A549 treated with RU486 at 1 μM for 4 hours (cell line): Measurements from ENCODE around the gene CLEC4C. TPM values are rescaled to one million over a fixed set of nuclear protein-coding genes. Genes with fewer than 3 reads are reported as not detected.

Experiments
- total RNA-seq: library from RNA; stranded (reverse); fragments of 200-300 nt; extraction: Qiagen RNA extraction; gene quantifications from 5 replicates; pipeline ENCODE4 v1.2.3, GENCODE V29; 2022; ENCODE audit warnings: low read depth

The CLEC4C gene
- total RNA-seq: not detected in 5 replicates

DNA sequence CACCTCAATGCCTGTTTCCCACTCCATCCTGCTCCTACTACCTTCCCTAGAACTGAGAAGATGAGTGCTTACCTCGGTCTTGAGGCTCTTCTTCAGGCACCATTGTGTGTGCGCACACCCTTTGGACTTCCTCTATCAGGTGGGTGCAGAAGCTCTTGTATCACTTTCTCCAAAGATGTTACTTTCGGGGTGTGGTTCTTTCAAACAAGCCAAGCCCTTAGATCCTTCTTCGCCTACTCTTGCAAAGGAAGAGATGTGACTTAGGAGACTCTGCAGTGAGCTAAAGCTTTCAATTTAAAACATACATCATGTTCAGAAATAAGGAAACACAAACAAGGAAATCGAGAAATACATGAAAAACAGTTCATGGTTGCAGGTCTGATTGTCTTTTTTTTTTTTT is at the start of gene CLEC4C:
CLEC4C (minus strand) TSS at position 130 of the 400 bp plus-strand sequence; CDS start at position 103, 27 bp downstream.

GRCh38 chr12:7788884-7789528 is 41.8 kb upstream of the CLEC4C start, which contains the start of gene NANOG:
TSS of gene NANOG (plus strand) at chr12:7789402. CDS start at chr12:7789615, 213 bp downstream.

GRCh38 chr12:7711133-7711532 is 36.0 kb downstream of the CLEC4C start, which contains the start of gene DPPA3:
TSS of gene DPPA3 (plus strand) at chr12:7711433. CDS start at chr12:7711571, 138 bp downstream.

DNA sequence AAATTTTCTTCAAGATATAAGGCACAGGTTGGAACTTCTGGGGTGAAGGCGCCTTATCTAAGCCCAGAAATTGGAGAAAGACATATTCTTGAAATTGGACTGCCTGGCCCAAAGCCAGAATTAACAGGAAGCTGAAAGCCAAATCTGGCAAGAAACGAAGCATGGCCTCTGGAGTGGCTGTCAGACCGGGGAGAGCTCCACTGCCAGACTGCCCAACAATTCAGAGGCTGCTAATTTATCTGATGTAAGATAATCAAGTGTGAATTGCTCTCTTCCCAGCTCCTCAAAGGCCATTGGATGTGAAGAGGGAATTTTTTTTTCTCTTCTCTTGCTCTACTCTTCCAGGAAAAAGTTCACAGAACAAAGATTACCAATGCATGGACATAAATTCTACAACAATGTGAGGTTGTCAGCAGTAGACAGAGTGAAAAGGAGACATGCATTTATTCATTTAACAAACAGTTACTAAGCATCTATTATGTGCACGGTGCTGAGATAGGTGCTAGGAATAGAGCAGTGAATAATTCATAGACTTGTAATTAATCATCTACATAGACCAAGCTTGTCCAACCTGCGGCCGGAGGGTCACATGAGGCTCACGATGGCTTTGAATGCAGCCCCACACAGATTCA is 51.5 kb downstream of the CLEC4C start, which contains the start of gene GDF3:
GDF3 (minus strand) TSS at position 210 of the 632 bp plus-strand sequence; CDS start at position 163, 47 bp downstream.

Other genes with a start within 250 kb of the CLEC4C start
- not detected in 5 replicates for gene CD163, start 243.6 kb downstream of the CLEC4C start, total RNA-seq
- not detected in 5 replicates for gene APOBEC1, start 81.5 kb downstream of the CLEC4C start, total RNA-seq
- not detected in 5 replicates for gene GDF3, start 51.6 kb downstream of the CLEC4C start, total RNA-seq
- gene DPPA3, start 35.9 kb downstream of the CLEC4C start, total RNA-seq: not detected in 5 replicates
- gene NANOGNB, start 17.8 kb upstream of the CLEC4C start, total RNA-seq: not detected in 5 replicates
- not detected in 5 replicates for gene NANOG, start 42.0 kb upstream of the CLEC4C start, total RNA-seq
- gene SLC2A14, start 125.5 kb upstream of the CLEC4C start, total RNA-seq: 0.07 TPM in 1 of 5 replicates, not detected in the others
- gene SLC2A3, start 188.8 kb upstream of the CLEC4C start, total RNA-seq: 2.0 to 4.3 TPM (median 3.4 TPM) in 5 replicates